CD4-positive, CD25-positive, alpha-beta regulatory T cell (primary cell): Measurements from ENCODE around the gene TMEM74B. TPM values are rescaled to one million over a fixed set of nuclear protein-coding genes. Genes with fewer than 3 reads are reported as not detected.

Experiments used
- ATAC-seq, 2 donors: fragments of 150-1000 bp; cut with Tn5 transposase; one replicate each; pipeline ENCODE4 v1.10.0; 2021; ENCODE audit warnings: low read depth in 2 of 2, moderate number of reproducible peaks in 2 of 2, moderate library complexity in 1 of 2
- DNase-seq, 3 donors: peaks; one replicate each; pipeline versions ENCODE4 v3.0.0 to v3.0.0-alpha.2; 2012 to 2022; ENCODE audit warnings: mixed read lengths in 1 of 3
- H3K27ac ChIP-seq: one replicate; pipeline ENCODE4 v1.7.0; 2013; ENCODE audit warnings: mild to moderate bottlenecking, low read length; ENCODE audit not compliant: insufficient read depth, poor library complexity, severe bottlenecking
- H3K27me3 ChIP-seq: one replicate; pipeline ENCODE4 v1.7.0; 2013; ENCODE audit warnings: low read length; ENCODE audit not compliant: control insufficient read depth, insufficient read depth
- H3K36me3 ChIP-seq: one replicate; pipeline ENCODE4 v1.7.0; 2013; ENCODE audit warnings: mild to moderate bottlenecking, low read length, moderate library complexity; ENCODE audit not compliant: control insufficient read depth, insufficient read depth
- H3K4me1 ChIP-seq: 2 replicates; pipeline ENCODE4 v1.7.0; 2013; ENCODE audit warnings: mild to moderate bottlenecking, low read length; ENCODE audit not compliant: insufficient read depth, control insufficient read depth, poor library complexity, severe bottlenecking
- H3K4me3 ChIP-seq: one replicate; pipeline ENCODE4 v1.7.0; 2013; ENCODE audit warnings: low read depth, mild to moderate bottlenecking, low read length, moderate library complexity
- H3K9me3 ChIP-seq, 2 experiments: 1 replicate in 1 of 2; 2 replicates in 1 of 2; pipeline ENCODE4 v1.7.0; 2013; ENCODE audit warnings: low read length in 2 of 2, mild to moderate bottlenecking in 1 of 2, moderate library complexity in 1 of 2; ENCODE audit not compliant: control insufficient read depth in 2 of 2
- H3K27ac Mint-ChIP-seq, 3 donors: one replicate each; pipeline ENCODE4 v1.8.0; 2020 to 2022; ENCODE audit warnings: mild to moderate bottlenecking in 3 of 3, mixed read lengths in 3 of 3, moderate library complexity in 2 of 3
- H3K27me3 Mint-ChIP-seq: one replicate; pipeline ENCODE4 v1.8.0; 2022; ENCODE audit warnings: mild to moderate bottlenecking, mixed read lengths
- H3K36me3 Mint-ChIP-seq: one replicate; pipeline ENCODE4 v1.8.0; 2020; ENCODE audit warnings: mixed read lengths
- H3K4me1 Mint-ChIP-seq, 4 donors: one replicate each; pipeline ENCODE4 v1.8.0; 2020 to 2022; ENCODE audit warnings: mixed read lengths in 4 of 4, mild to moderate bottlenecking in 1 of 4
- H3K4me3 Mint-ChIP-seq, 4 donors: one replicate each; pipeline ENCODE4 v1.8.0; 2020 to 2022; ENCODE audit warnings: mild to moderate bottlenecking in 4 of 4, mixed read lengths in 4 of 4, moderate library complexity in 3 of 4
- H3K9me3 Mint-ChIP-seq, 7 donors: one replicate each; pipeline ENCODE4 v1.8.0; 2020 to 2022; ENCODE audit warnings: mixed read lengths in 7 of 7, mild to moderate bottlenecking in 3 of 7, moderate library complexity in 2 of 7
- polyA plus RNA-seq, 4 donors: library from polyadenylated mRNA; unstranded; fragments of 300-500 nt; fragmentation: Illumina TruSeq; gene quantifications; one replicate each; pipeline ENCODE4 v1.2.3, GENCODE V29; 2021
- total RNA-seq: library from RNA; stranded (reverse); gene quantifications from one replicate; pipeline ENCODE4 v1.2.3, GENCODE V29; 2022

The TMEM74B gene
- total and polyA plus RNA-seq, 5 donors from 2014 or later, result not detected

DNA sequence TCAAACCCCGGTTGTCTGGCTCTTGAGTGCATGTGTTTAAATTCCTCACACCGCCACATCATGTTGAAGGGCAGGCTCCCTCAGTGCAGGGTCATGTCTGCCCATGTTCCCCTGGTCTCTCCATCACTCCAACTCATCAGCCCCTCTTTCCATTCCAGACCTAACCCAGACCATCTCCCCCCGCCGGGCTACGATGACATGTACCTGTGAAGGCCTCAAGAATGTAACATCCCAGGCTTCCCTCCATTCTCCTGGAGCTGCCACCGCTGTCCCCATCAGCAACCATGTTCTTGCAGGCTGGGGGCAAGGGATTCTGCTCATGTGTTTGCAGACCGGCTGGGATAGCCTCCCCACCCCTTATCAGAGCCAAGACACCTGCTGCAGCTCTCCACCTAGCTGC, 19.9 kb downstream of the TMEM74B start:
- Mint-ChIP-seq H3K9me3 (no peaks in the 10 kb centered on the region), H3K27ac (no peak overlapping the region), H3K4me1 (peaks cover 0 to 4% (median 1%) of the 10 kb centered on the region in 4 donors), H3K36me3 (peaks cover 66% of the 10 kb centered on the region), H3K27me3 (no peaks in the 10 kb centered on the region), H3K4me3 (no peak overlapping the region)
- H3K36me3 ChIP-seq, result peaks cover 89% of the 10 kb centered on the region
- DNase-seq (no peak), ATAC-seq (no peak)
- H3K4me3 ChIP-seq, result no peak overlapping the region
- no peaks in the 10 kb centered on the region for H3K9me3 ChIP-seq
- no peaks in the 10 kb centered on the region for H3K4me1 ChIP-seq
- H3K27ac ChIP-seq, result no peak overlapping the region
- H3K27me3 ChIP-seq, result no peaks in the 10 kb centered on the region

DNA sequence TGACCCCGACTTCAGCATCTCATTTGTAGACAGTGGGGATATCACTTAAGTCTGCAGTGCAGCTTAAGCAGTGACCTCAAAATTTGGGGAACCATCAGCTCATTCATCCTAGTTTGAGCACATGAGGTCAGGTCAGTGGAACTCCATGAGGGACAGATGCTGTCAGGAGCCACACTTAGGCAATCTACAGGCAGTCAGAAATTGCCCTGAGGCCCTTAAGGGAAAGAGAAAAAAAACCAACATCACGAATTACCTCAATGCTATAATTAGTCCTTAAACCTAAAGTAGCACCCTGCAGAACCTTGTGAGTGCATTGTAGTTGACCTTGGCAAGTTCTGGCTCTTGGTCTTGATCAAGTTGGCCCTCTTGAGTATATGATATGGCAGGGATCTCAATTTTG, 21.1 kb downstream of the TMEM74B start:
- H3K36me3 ChIP-seq, result peaks cover 77% of the 10 kb centered on the region
- no peak for ATAC-seq
- Mint-ChIP-seq H3K27me3 (no peaks in the 10 kb centered on the region), H3K4me3 (no peak overlapping the region), H3K9me3 (no peaks in the 10 kb centered on the region), H3K4me1 (peaks cover 0 to 4% (median 1%) of the 10 kb centered on the region in 4 donors), H3K27ac (no peak overlapping the region), H3K36me3 (peaks cover 56% of the 10 kb centered on the region)
- no peaks in the 10 kb centered on the region for H3K9me3 ChIP-seq
- H3K4me3 ChIP-seq, result no peak overlapping the region
- no peak overlapping the region for H3K27ac ChIP-seq
- no peaks in the 10 kb centered on the region for H3K4me1 ChIP-seq
- H3K27me3 ChIP-seq, result no peaks in the 10 kb centered on the region
- no peak for DNase-seq

DNA sequence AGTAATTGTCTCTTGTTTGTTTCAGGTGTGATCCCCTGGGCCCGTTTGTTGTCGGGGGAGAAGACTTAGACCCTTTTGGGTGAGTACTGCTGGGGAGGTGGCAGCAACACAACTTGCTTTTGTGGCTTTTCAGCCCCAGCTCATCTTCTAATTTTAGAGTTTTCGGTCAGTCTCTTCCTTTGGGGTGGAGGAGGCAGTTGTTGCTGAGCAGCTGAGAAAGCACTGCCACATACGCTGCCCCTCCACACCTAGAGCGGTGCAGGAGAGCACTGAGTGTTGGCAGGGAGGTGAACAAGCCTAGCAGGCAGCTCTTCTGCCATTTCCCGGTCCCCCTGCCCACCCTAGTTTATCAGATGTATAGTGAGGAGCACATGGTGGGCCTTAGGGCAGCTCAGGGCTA, 21.7 kb downstream of the TMEM74B start:
- H3K27ac ChIP-seq, result no peak overlapping the region
- Mint-ChIP-seq H3K27ac (peak overlapping the region in 1 of 3 donors; percentile 26), H3K36me3 (peaks cover 50% of the 10 kb centered on the region), H3K4me1 (peaks cover 0 to 4% (median 2%) of the 10 kb centered on the region in 4 donors), H3K4me3 (no peak overlapping the region), H3K9me3 (no peaks in the 10 kb centered on the region), H3K27me3 (no peaks in the 10 kb centered on the region)
- DNase-seq (no peak), ATAC-seq (no peak)
- H3K4me3 ChIP-seq, result no peak overlapping the region
- H3K36me3 ChIP-seq, result peaks cover 73% of the 10 kb centered on the region
- no peaks in the 10 kb centered on the region for H3K27me3 ChIP-seq
- no peaks in the 10 kb centered on the region for H3K4me1 ChIP-seq
- no peaks in the 10 kb centered on the region for H3K9me3 ChIP-seq

DNA sequence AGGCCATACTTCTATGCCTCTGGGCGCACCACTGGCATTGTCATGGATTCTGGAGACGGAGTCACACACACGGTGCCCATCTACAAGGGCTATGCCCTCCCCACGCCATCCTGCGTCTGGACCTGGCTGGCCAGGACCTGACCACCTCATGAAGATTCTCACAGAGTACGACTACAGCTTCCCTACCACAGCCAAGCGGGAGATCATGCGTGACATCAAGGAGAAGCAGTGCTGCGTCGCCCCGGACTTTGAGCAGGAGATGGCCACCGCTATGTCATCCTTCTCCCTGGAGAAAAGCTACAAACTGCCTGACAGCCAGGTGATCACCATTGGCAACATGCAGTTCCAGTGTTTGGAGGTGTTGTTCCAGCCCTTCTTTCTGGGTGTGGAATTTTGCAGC, 23.8 kb downstream of the TMEM74B start:
- Histone ChIP-seq H3K27ac (no peak overlapping the region), H3K36me3 (peaks cover 60% of the 10 kb centered on the region), H3K4me1 (no peaks in the 10 kb centered on the region), H3K27me3 (no peaks in the 10 kb centered on the region), H3K9me3 (peaks cover 0 to 2% of the 10 kb centered on the region in 2 experiments), H3K4me3 (no peak overlapping the region)
- no peak overlapping the region for H3K4me3 Mint-ChIP-seq
- H3K27ac Mint-ChIP-seq, result no peak overlapping the region
- H3K4me1 Mint-ChIP-seq, result peaks cover 0 to 5% (median 4%) of the 10 kb centered on the region in 4 donors
- ATAC-seq (no peak), DNase-seq (no peak)
- peaks cover 0 to 2% (median 0%) of the 10 kb centered on the region in 7 donors for H3K9me3 Mint-ChIP-seq
- H3K27me3 Mint-ChIP-seq, result no peaks in the 10 kb centered on the region
- peaks cover 52% of the 10 kb centered on the region for H3K36me3 Mint-ChIP-seq

DNA sequence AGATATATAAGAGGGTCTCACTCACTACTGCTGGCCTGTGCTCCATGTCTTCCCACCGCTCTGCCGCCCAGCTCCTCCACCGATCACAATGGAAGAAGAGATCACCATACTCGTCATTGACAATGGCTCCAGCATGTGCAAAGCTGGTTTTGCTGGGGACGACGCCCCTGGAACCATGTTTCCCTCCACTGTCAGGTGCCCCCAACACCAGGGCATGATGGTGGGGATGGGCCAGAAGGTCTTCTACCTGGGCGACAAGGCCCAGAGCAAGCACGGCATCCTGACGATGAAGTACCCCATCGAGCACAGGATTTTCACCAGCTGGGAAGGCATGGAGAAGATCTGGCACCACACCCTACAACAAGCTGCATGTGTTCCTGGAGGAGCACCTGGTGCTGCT, 24.3 kb downstream of the TMEM74B start:
- H3K4me1 ChIP-seq, result no peaks in the 10 kb centered on the region
- H3K27me3 ChIP-seq, result no peaks in the 10 kb centered on the region
- Mint-ChIP-seq H3K27ac (no peak overlapping the region), H3K9me3 (peaks cover 0 to 6% (median 0%) of the 10 kb centered on the region in 7 donors), H3K36me3 (peaks cover 52% of the 10 kb centered on the region), H3K27me3 (no peaks in the 10 kb centered on the region), H3K4me3 (no peak overlapping the region), H3K4me1 (peaks cover 0 to 5% (median 4%) of the 10 kb centered on the region in 4 donors)
- H3K4me3 ChIP-seq, result no peak overlapping the region
- peaks cover 0 to 6% of the 10 kb centered on the region in 2 experiments for H3K9me3 ChIP-seq
- peaks cover 60% of the 10 kb centered on the region for H3K36me3 ChIP-seq
- no peak for DNase-seq
- no peak for ATAC-seq
- H3K27ac ChIP-seq, result no peak overlapping the region

DNA sequence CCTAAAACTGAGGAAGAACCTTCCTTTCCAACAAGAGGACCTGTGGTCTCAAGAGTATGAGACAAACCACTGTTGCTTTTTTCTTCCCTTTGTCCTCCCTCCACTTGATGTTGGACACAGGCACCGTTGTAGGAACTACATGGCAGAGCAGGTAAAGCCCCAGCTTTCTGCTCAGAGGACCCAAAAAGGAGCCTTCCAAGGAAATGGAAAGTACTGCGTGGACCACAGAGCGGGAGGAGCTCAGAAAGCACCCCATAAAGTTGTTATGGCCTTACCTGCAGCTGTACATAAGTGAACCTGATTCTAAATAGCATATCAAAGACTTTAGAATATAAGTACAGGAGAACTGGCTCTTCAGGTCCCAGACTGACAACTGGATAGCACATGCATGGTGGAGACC, 29.4 kb downstream of the TMEM74B start:
- Mint-ChIP-seq H3K9me3 (peaks cover 0 to 6% (median 0%) of the 10 kb centered on the region in 7 donors), H3K4me3 (no peak overlapping the region), H3K27me3 (no peaks in the 10 kb centered on the region), H3K27ac (no peak overlapping the region), H3K4me1 (peaks cover 8 to 22% (median 17%) of the 10 kb centered on the region in 4 donors), H3K36me3 (peaks cover 56% of the 10 kb centered on the region)
- ATAC-seq (no peak), DNase-seq (no peak)
- H3K9me3 ChIP-seq, result peaks cover 0 to 9% of the 10 kb centered on the region in 2 experiments
- no peaks in the 10 kb centered on the region for H3K27me3 ChIP-seq
- no peak overlapping the region for H3K27ac ChIP-seq
- peaks cover 59% of the 10 kb centered on the region for H3K36me3 ChIP-seq
- H3K4me1 ChIP-seq, result no peaks in the 10 kb centered on the region
- no peak overlapping the region for H3K4me3 ChIP-seq

DNA sequence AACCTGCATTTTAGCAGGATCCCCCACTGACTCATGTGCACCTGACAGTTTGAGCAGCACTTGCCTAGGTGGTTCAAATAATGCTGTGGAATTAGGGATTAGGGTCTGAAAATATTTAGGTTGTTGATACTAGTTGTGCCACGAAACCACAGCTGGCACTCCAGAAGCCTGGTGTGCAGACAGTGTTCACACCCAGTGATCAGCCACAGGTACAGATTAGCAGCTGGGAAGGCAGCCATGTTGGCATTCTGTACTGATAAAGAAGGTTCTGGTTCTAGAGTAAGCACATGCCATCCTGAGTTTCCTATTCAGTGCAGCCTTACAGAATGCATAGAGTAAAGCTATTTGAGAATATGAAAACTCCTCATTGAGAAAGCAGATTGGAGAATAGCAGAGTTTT, 30.1 kb downstream of the TMEM74B start:
- DNase-seq (no peak), ATAC-seq (no peak)
- Histone ChIP-seq H3K9me3 (peaks cover 0 to 9% of the 10 kb centered on the region in 2 experiments), H3K36me3 (peaks cover 54% of the 10 kb centered on the region), H3K4me1 (no peaks in the 10 kb centered on the region), H3K27me3 (no peaks in the 10 kb centered on the region), H3K27ac (no peak overlapping the region), H3K4me3 (no peak overlapping the region)
- peaks cover 0 to 6% (median 0%) of the 10 kb centered on the region in 7 donors for H3K9me3 Mint-ChIP-seq
- peaks cover 56% of the 10 kb centered on the region for H3K36me3 Mint-ChIP-seq
- H3K27me3 Mint-ChIP-seq, result no peaks in the 10 kb centered on the region
- H3K27ac Mint-ChIP-seq, result no peak overlapping the region
- peaks cover 12 to 26% (median 17%) of the 10 kb centered on the region in 4 donors for H3K4me1 Mint-ChIP-seq
- H3K4me3 Mint-ChIP-seq, result no peak overlapping the region

DNA sequence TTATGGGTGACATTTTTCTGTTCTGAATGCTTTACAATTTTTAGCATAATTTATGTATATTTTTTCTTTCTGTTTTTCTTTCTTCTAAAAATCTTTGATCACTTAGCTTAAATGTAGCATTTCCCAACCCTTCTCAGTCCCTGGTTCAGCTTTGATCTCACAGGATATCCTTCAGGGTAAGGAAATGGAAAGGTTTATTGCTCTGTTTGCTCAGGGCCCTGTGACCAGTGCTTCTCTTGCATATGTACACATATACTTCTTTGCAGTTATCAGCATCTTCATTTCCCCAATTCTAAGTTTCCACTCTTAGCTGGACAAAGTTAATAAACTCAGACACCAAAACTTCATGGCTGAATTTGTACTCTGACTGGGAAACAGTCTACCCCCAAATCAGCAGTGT, 30.6 kb downstream of the TMEM74B start:
- H3K4me1 Mint-ChIP-seq, result peaks cover 14 to 28% (median 18%) of the 10 kb centered on the region in 4 donors
- H3K4me3 ChIP-seq, result no peak overlapping the region
- DNase-seq, result no peak
- H3K4me1 ChIP-seq, result no peaks in the 10 kb centered on the region
- H3K9me3 ChIP-seq, result peaks cover 0 to 9% of the 10 kb centered on the region in 2 experiments
- H3K36me3 Mint-ChIP-seq, result peaks cover 56% of the 10 kb centered on the region
- no peaks in the 10 kb centered on the region for H3K27me3 ChIP-seq
- H3K36me3 ChIP-seq, result peaks cover 58% of the 10 kb centered on the region
- H3K4me3 Mint-ChIP-seq, result no peak overlapping the region
- H3K27ac ChIP-seq, result peak overlapping the region; percentile 28
- peaks cover 0 to 6% (median 0%) of the 10 kb centered on the region in 7 donors for H3K9me3 Mint-ChIP-seq
- no peaks in the 10 kb centered on the region for H3K27me3 Mint-ChIP-seq
- ATAC-seq, result no peak
- no peak overlapping the region for H3K27ac Mint-ChIP-seq
